Heart right ventricle (tissue), 16 donors: ENCODE results near the gene SLC9C1. TPM values are rescaled to one million over a fixed set of nuclear protein-coding genes. Genes with fewer than 3 reads are reported as not detected.

Source experiments
- ATAC-seq, 8 donors: fragments of 200-7000 bp; cut with Tn5 transposase; one replicate each; pipeline ENCODE4 v1.9.1; 2020; ENCODE audit warnings: mild to moderate bottlenecking in 8 of 8, moderate library complexity in 8 of 8, moderate number of reproducible peaks in 1 of 8
- DNase-seq, 2 donors: peaks; one replicate each; pipeline ENCODE4 v3.0.0-alpha.2; 2020
- H3K27ac ChIP-seq, 10 donors: fragments of 200-600 bp; sonication (generic) in 2 of 10; one replicate each; pipeline versions ENCODE4 v1.5.0 to v1.8.0; 2020 to 2022; ENCODE audit warnings: mild to moderate bottlenecking in 3 of 10
- H3K27me3 ChIP-seq, 7 donors: fragments of 200-600 bp; one replicate each; pipeline ENCODE4 v1.8.0; 2021 to 2022; ENCODE audit warnings: mild to moderate bottlenecking in 2 of 7
- H3K36me3 ChIP-seq, 9 donors: fragments of 200-600 bp; sonication (generic) in 1 of 9; one replicate each; pipeline versions ENCODE4 v1.5.0 to v1.8.0; 2020 to 2022; ENCODE audit warnings: mild to moderate bottlenecking in 2 of 9
- H3K4me1 ChIP-seq, 9 donors: fragments of 200-600 bp; sonication (generic) in 1 of 9; one replicate each; pipeline versions ENCODE4 v1.5.0 to v1.8.0; 2020 to 2022; ENCODE audit warnings: mild to moderate bottlenecking in 4 of 9
- H3K4me3 ChIP-seq, 10 donors: fragments of 200-600 bp; sonication (generic) in 2 of 10; one replicate each; pipeline versions ENCODE4 v1.5.0 to v1.8.0; 2020 to 2022; ENCODE audit warnings: mild to moderate bottlenecking in 7 of 10, moderate library complexity in 2 of 10
- H3K9me3 ChIP-seq, 11 donors: fragments of 200-600 bp in 10 of 11; sonication (generic) in 2 of 11; one replicate each; pipeline versions ENCODE4 v1.5.0 to v1.8.0; 2013 to 2022; ENCODE audit warnings: mild to moderate bottlenecking in 2 of 11, control low read depth in 1 of 11, moderate library complexity in 1 of 11
- CTCF ChIP-seq, 9 donors: fragments of 200-600 bp; sonication (generic) in 2 of 9; IDR thresholded peaks; one replicate each; pipeline versions ENCODE4 v1.5.0 to v1.8.0; 2021 to 2022; ENCODE audit warnings: antibody characterized with exemption in 9 of 9, mild to moderate bottlenecking in 5 of 9, moderate library complexity in 1 of 9
- WGBS, 2 donors: extraction: QIAGEN DNeasy Blood & Tissue Kit; methylation state at CpG; one replicate each; pipeline ENCODE4 v1.1.7; 2013; ENCODE audit warnings: inconsistent platforms in 1 of 2; 5-methylcytosine and 5-hydroxymethylcytosine counted together
- intact Hi-C, 10 donors: fragments of 100-400 bp; cut with DNase I; formaldehyde crosslinking; loops; one replicate each; pipeline versions ENCODE4 v1.11.1 to v1.14.2; 2022
- polyA plus RNA-seq, 2 donors: library from polyadenylated mRNA; stranded (reverse); fragments of 200-250 nt; gene quantifications; one replicate each; pipeline ENCODE4 v1.2.3, GENCODE V29; 2013
- total RNA-seq, 10 donors: library from RNA; stranded (reverse); fragmentation: NEBNext Ultra II Directional in 3 of 10; extraction: Animal tissue kit (Norgen Biotek cat#: 25700) in 3 of 10; gene quantifications; one replicate each; pipeline versions ENCODE4 v1.2.1 to v1.2.4, GENCODE V29; 2021 to 2023
- donor health status: Arrhythmogenic right ventricular cardiomyopathy.
- donor health status: ischemic (EF 13 %, LVEDD 7.1; RV severe dilation, severe dysfunction).
- donor health status: healthy with polysubstance abuse.
- donor health status: DM: no; HTN: yes; CAD: no.
- donor health status: DM: no; HTN: no; CAD: no.
- donor health status: ischemic (EF 25% LVEDD 6.9; RV normal size, moderate dysfunction).
- donor health status: ischemic (EF 25% LVEDD 5.7; RV mildly dilated, moderate dysfunction).
- donor health status: healthy.
- donor health status: DM: yes; HTN: yes; CAD: no.
- donor health status: Ischemic cardiomyopathy.
- donor health status: ischemic (EF 35%, LVEDD 5.7; RV mildly dilated, moderate dysfunction).
- donor health status: nonischemic (EF 11% LVEDD 7.7; RV severe dilation, severe dysfunction).
- donor health status: DM: yes; HTN: yes; CAD: no.
- donor health status: PGD.
- donor health status: ischemic (EF 29% LVEDD 5.4; RV normal size, mild dysfunction).
- donor health status: nonischemic (EF 23%, LVEDD 6.1; RV moderate dilation, normal function).

Gene SLC9C1
- total and polyA plus RNA-seq, 12 donors = 0.10 to 2.2 (median 1.5) TPM

GRCh38 chr3:112247900-112248299 lies 46.1 kb downstream of the SLC9C1 start:
- ATAC-seq = no peak
- H3K4me1 ChIP-seq = no peaks in the 10 kb centered on the region
- peaks cover 0 to 3% (median 0%) of the 10 kb centered on the region in 11 donors for H3K9me3 ChIP-seq
- H3K27ac ChIP-seq = no peak overlapping the region
- no peaks in the 10 kb centered on the region for H3K36me3 ChIP-seq
- TF ChIP-seq CTCF (IDR thresholded peaks at IDR 0.05) = no peak
- intact Hi-C loops = no loop called here
- DNase-seq = no peak
- H3K27me3 ChIP-seq = no peaks in the 10 kb centered on the region
- WGBS, 2 donors = 90 to 95% methylated on average over 4 of the region's 4 CpGs
- H3K4me3 ChIP-seq = no peak overlapping the region

GRCh38 chr3:112247350-112247749 lies 46.7 kb downstream of the SLC9C1 start:
- no peak overlapping the region for H3K27ac ChIP-seq
- no peak for DNase-seq
- ATAC-seq = no peak
- 73 to 78% methylated on average over 2 of the region's 2 CpGs for WGBS, 2 donors
- peaks cover 0 to 5% (median 0%) of the 10 kb centered on the region in 11 donors for H3K9me3 ChIP-seq
- H3K36me3 ChIP-seq = no peaks in the 10 kb centered on the region
- TF ChIP-seq CTCF (IDR thresholded peaks at IDR 0.05) = no peak
- H3K4me3 ChIP-seq = no peak overlapping the region
- intact Hi-C loops = no loop called here
- no peaks in the 10 kb centered on the region for H3K27me3 ChIP-seq
- H3K4me1 ChIP-seq = no peaks in the 10 kb centered on the region

DNA sequence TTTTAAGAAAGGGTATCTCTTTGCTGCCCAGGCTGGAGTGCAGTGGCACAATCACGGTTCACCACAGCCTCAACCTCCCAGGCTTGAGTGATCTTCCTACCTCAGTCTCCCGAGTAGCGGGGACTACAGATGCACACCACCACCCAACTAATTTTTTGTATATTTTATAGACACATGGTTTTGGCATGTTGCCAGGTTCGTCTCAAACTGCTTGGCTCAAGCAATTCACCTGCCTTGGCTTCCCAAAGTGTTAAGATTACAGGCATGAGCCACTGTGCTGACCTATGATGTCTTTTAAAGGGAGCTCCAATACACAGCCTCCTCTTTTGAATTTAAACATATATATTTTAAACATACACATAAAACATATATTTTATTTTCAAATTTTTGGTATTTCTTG lies 60.9 kb downstream of the SLC9C1 start:
- TF ChIP-seq CTCF (IDR thresholded peaks at IDR 0.05) = no peak
- no peaks in the 10 kb centered on the region for H3K4me1 ChIP-seq
- peaks cover 0 to 10% (median 0%) of the 10 kb centered on the region in 11 donors for H3K9me3 ChIP-seq
- ATAC-seq (no peak), DNase-seq (no peak)
- 71 to 72% methylated on average over 4 of the region's 4 CpGs for WGBS, 2 donors
- intact Hi-C loops = no loop called here
- H3K27me3 ChIP-seq = no peaks in the 10 kb centered on the region
- H3K27ac ChIP-seq = no peak overlapping the region
- H3K4me3 ChIP-seq = no peak overlapping the region
- H3K36me3 ChIP-seq = no peaks in the 10 kb centered on the region

DNA sequence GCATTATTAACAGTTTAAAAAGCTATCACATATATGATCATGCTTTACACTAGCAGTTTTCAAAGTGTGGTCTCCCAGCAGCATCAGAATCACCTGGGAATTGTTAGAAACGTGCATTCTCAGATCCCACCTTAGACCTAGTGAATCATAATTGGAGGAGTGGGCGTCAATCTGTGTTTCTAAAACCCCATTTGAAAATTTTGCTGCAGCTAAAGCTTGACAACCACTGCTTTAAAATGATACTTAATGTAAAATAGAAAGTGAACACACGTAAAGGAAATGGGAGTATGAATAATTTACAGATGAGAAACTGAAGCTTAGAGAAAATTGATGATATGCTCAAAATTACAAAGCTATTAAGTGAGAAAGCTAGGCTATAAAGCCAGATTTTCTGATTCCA lies 62.3 kb downstream of the SLC9C1 start:
- Histone ChIP-seq H3K4me3 (no peak overlapping the region), H3K9me3 (peaks cover 0 to 24% (median 7%) of the 10 kb centered on the region in 11 donors), H3K4me1 (no peaks in the 10 kb centered on the region), H3K36me3 (no peaks in the 10 kb centered on the region), H3K27ac (no peak overlapping the region), H3K27me3 (no peaks in the 10 kb centered on the region)
- intact Hi-C loops = no loop called here
- 78 to 84% methylated on average over 3 of the region's 3 CpGs for WGBS, 2 donors
- no peak for ATAC-seq
- no peak for DNase-seq
- no peak for TF ChIP-seq CTCF (IDR thresholded peaks at IDR 0.05)
